WTC11 (cell line): ENCODE data around the gene NSMCE1. TPM values are rescaled to one million over a fixed set of nuclear protein-coding genes. Genes with fewer than 3 reads are reported as not detected.

Source experiments
- ATAC-seq: fragments of 200-7000 bp; cut with Tn5 transposase; 2 replicates; pipeline ENCODE4 v1.10.0; 2021; ENCODE audit warnings: mild to moderate bottlenecking, moderate library complexity
- CTCF ChIA-PET: fragments of 300-600 bp; sonication (Branson Sonifier 250); formaldehyde crosslinking; loops from one replicate; lab custom pipeline; 2021; ENCODE audit warnings: antibody characterized with exemption; lab: Charles Lee
- POLR2A ChIA-PET: fragments of 350-600 bp; sonication (Branson Sonifier 250); formaldehyde crosslinking; loops from one replicate; lab custom pipeline; 2021; ENCODE audit warnings: antibody characterized with exemption; lab: Charles Lee
- DNase-seq: peaks from one replicate; pipeline ENCODE4 v3.0.0; 2021; ENCODE audit warnings: low spot score
- H3K27ac Mint-ChIP-seq: 2 replicates; pipeline ENCODE4 v1.8.0; 2021; ENCODE audit warnings: mixed read lengths
- H3K27me3 Mint-ChIP-seq: 2 replicates; pipeline ENCODE4 v1.8.0; 2021; ENCODE audit warnings: low read depth, mild to moderate bottlenecking, moderate library complexity, mixed read lengths
- H3K36me3 Mint-ChIP-seq: 2 replicates; pipeline ENCODE4 v1.8.0; 2021; ENCODE audit warnings: mixed read lengths
- H3K4me1 Mint-ChIP-seq: 2 replicates; pipeline ENCODE4 v1.8.0; 2022; ENCODE audit warnings: mixed read lengths
- H3K4me3 Mint-ChIP-seq: 2 replicates; pipeline ENCODE4 v1.8.0; 2021; ENCODE audit warnings: mild to moderate bottlenecking, moderate library complexity, mixed read lengths
- H3K9me3 Mint-ChIP-seq: 2 replicates; pipeline ENCODE4 v1.8.0; 2021; ENCODE audit warnings: mixed read lengths
- CBFB ChIP-seq: sonication (generic); formaldehyde crosslinking; IDR thresholded peaks from 2 replicates; pipeline ENCODE4 v1.8.1; 2022; ENCODE audit warnings: mild to moderate bottlenecking, low read depth, missing genetic modification reagents
- FOXJ3 ChIP-seq: sonication (generic); formaldehyde crosslinking; IDR thresholded peaks from 2 replicates; pipeline ENCODE4 v1.9.0; 2021; ENCODE audit warnings: missing genetic modification reagents, mild to moderate bottlenecking, borderline replicate concordance
- FOXK1 ChIP-seq: sonication (generic); formaldehyde crosslinking; IDR thresholded peaks from 2 replicates; pipeline ENCODE4 v1.8.0; 2022; ENCODE audit warnings: mild to moderate bottlenecking, moderate library complexity, missing genetic modification reagents
- GABPB1 ChIP-seq: sonication (generic); formaldehyde crosslinking; IDR thresholded peaks from 2 replicates; pipeline ENCODE4 v1.8.1; 2023; ENCODE audit warnings: mild to moderate bottlenecking, missing genetic modification reagents
- KAT7 ChIP-seq: sonication (generic); formaldehyde crosslinking; IDR thresholded peaks from 2 replicates; pipeline ENCODE4 v1.8.1; 2023; ENCODE audit warnings: missing genetic modification reagents, mild to moderate bottlenecking, borderline replicate concordance
- NFE2L1 ChIP-seq: sonication (generic); formaldehyde crosslinking; IDR thresholded peaks from 2 replicates; pipeline ENCODE4 v1.8.1; 2023; ENCODE audit warnings: missing genetic modification reagents
- NFYB ChIP-seq: sonication (generic); formaldehyde crosslinking; conservative IDR thresholded peaks from 2 replicates; pipeline ENCODE4 v1.8.0; 2022; ENCODE audit warnings: low read depth, missing genetic modification reagents
- NR2C2 ChIP-seq: sonication (generic); formaldehyde crosslinking; IDR thresholded peaks from 2 replicates; pipeline ENCODE4 v1.8.0; 2022; ENCODE audit warnings: mild to moderate bottlenecking, missing genetic modification reagents
- PRRX2 ChIP-seq: fragments of 250-450 bp; sonication (Bioruptor Pico); IDR thresholded peaks from 2 replicates; pipeline ENCODE4 v1.8.0; 2021; ENCODE audit warnings: mild to moderate bottlenecking
- SMAD4 ChIP-seq: sonication (generic); formaldehyde crosslinking; IDR thresholded peaks from 2 replicates; pipeline ENCODE4 v1.8.0; 2022; ENCODE audit warnings: mild to moderate bottlenecking, missing genetic modification reagents
- SP1 ChIP-seq: sonication (generic); formaldehyde crosslinking; conservative IDR thresholded peaks from 2 replicates; pipeline ENCODE4 v1.8.1; 2022; ENCODE audit warnings: missing genetic modification reagents
- TCF7 ChIP-seq: sonication (generic); formaldehyde crosslinking; IDR thresholded peaks from 2 replicates; pipeline ENCODE4 v1.8.0; 2022; ENCODE audit warnings: mild to moderate bottlenecking, low read depth, missing genetic modification reagents, moderate library complexity
- ZNF263 ChIP-seq: sonication (generic); formaldehyde crosslinking; IDR thresholded peaks from 2 replicates; pipeline ENCODE4 v1.8.1; 2022; ENCODE audit warnings: low read depth, mild to moderate bottlenecking, moderate library complexity, missing genetic modification reagents
- ZNF671 ChIP-seq: fragments of 250-450 bp; sonication (Bioruptor Pico); IDR thresholded peaks from 2 replicates; pipeline ENCODE4 v1.8.0; 2021; ENCODE audit warnings: mild to moderate bottlenecking
- total RNA-seq: library from RNA; stranded (reverse); gene quantifications from 3 replicates; pipeline ENCODE4 v1.2.3, GENCODE V29; 2021
- TF ChIP-seq, protein P1 (sequence below): fragments of 250-450 bp; sonication (Bioruptor Pico); IDR thresholded peaks from 2 replicates; pipeline ENCODE4 v1.8.0; 2021; ENCODE audit warnings: mild to moderate bottlenecking
- TF ChIP-seq, protein P2 (sequence below): sonication (generic); formaldehyde crosslinking; IDR thresholded peaks from 2 replicates; pipeline ENCODE4 v1.8.1; 2022; ENCODE audit warnings: missing genetic modification reagents, borderline replicate concordance
- TF ChIP-seq, protein P3 (sequence below): sonication (generic); formaldehyde crosslinking; IDR thresholded peaks from 2 replicates; pipeline ENCODE4 v1.8.1; 2023; ENCODE audit warnings: mild to moderate bottlenecking, missing genetic modification reagents
- TF ChIP-seq, protein P4 (sequence below): sonication (generic); formaldehyde crosslinking; IDR thresholded peaks from 2 replicates; pipeline ENCODE4 v1.8.1; 2023; ENCODE audit warnings: mild to moderate bottlenecking, missing genetic modification reagents, borderline replicate concordance
- TF ChIP-seq, protein P5 (sequence below): sonication (generic); formaldehyde crosslinking; IDR thresholded peaks from 2 replicates; pipeline ENCODE4 v1.8.1; 2023; ENCODE audit warnings: mild to moderate bottlenecking, moderate library complexity, missing genetic modification reagents

The NSMCE1 gene
- total RNA-seq, 1 experiment from 2014 or later, result 29.4 TPM

DNA sequence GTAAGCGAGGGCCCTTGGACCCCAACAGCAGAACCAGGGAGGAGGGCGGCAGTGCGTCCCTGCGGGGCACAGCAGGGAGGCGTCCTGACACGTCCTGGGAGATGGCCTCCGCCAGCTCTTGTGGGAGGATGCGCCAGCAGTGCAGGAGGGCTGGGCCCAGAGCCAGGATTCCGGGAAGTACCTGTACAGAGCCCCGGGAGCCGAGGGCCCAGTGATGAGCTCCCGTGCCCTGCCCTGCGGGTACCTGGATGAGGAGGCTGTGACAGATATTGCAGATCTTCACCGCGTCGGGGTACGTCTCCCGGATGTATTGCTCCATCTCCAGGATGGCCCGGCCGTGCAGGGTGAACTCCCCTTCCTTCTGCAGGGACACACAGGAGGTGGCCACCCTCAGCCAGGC is 42.1 kb downstream of the NSMCE1 start:
- ATAC-seq (no peak), DNase-seq (no peak)
- Mint-ChIP-seq H3K4me3 (no peak overlapping the region), H3K36me3 (no peaks in the 10 kb centered on the region), H3K27ac (no peak overlapping the region), H3K4me1 (no peaks in the 10 kb centered on the region), H3K27me3 (no peaks in the 10 kb centered on the region), H3K9me3 (no peaks in the 10 kb centered on the region)
- ChIA-PET CTCF (interaction anchor here (0.6 to 3.6 kb wide), 8 partner anchors 9 to 146 kb away, joined by 3 to 28 read pairs (median 7); no protein-coding TSS in a partner anchor), POLR2A (interaction anchor here (0.5 kb wide), 1 partner anchor 92 kb away, joined by 3 read pairs; no protein-coding TSS in a partner anchor)
- no peak for TF ChIP-seq PRRX2
- no peak for TF ChIP-seq ZNF671 (CRISPR knock-in tag)
- TF ChIP-seq TCF7 (CRISPR knock-in tag), result no peak
- TF ChIP-seq NR2C2 (CRISPR knock-in tag), result no peak

DNA sequence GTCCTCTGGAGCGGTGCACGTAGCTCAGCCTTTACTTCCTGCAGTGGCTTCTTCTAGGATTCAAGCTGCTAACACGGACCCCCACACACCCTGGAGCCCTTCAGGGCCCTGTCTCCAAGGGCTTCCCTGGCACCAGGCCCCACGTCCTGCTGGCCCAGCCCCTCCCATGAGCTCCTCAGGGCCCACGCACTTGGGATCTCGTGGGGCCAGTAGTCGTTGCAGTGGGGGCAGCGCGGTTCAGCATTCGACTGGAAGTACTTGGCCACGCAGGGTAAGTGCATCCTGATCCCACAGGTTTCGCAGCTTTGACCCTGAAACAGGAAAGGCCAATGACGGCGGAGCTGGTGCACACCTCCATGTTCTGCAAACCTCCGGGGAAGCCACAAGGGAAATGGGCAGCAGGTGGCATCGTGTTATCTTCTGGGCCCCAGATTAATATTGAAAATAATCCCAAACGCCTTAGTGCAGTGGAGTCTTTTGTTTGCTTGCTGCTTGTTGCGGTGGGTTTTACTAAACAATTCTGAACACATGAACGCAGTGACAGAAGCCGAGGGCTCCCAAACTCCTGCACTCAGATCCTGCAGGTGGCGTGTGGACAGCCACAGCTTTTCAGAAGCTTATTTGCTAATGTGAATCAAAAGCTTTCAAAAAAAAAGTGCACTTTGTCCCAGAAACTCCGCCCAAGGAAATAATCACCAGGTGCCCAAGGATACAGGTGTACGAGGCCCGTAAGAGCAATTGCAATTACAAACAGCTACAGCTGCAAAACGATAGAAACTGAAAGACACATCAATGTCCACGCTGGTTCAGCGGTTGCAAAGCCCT is 42.8 kb downstream of the NSMCE1 start:
- no peaks in the 10 kb centered on the region for H3K36me3 Mint-ChIP-seq
- no peak for TF ChIP-seq SP1
- no peak for TF ChIP-seq FOXJ3 (CRISPR knock-in tag)
- TF ChIP-seq, protein P1, sequence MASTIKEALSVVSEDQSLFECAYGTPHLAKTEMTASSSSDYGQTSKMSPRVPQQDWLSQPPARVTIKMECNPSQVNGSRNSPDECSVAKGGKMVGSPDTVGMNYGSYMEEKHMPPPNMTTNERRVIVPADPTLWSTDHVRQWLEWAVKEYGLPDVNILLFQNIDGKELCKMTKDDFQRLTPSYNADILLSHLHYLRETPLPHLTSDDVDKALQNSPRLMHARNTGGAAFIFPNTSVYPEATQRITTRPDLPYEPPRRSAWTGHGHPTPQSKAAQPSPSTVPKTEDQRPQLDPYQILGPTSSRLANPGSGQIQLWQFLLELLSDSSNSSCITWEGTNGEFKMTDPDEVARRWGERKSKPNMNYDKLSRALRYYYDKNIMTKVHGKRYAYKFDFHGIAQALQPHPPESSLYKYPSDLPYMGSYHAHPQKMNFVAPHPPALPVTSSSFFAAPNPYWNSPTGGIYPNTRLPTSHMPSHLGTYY (CRISPR knock-in tag), result no peak
- no peak for TF ChIP-seq NFYB (CRISPR knock-in tag)
- TF ChIP-seq, protein P2, sequence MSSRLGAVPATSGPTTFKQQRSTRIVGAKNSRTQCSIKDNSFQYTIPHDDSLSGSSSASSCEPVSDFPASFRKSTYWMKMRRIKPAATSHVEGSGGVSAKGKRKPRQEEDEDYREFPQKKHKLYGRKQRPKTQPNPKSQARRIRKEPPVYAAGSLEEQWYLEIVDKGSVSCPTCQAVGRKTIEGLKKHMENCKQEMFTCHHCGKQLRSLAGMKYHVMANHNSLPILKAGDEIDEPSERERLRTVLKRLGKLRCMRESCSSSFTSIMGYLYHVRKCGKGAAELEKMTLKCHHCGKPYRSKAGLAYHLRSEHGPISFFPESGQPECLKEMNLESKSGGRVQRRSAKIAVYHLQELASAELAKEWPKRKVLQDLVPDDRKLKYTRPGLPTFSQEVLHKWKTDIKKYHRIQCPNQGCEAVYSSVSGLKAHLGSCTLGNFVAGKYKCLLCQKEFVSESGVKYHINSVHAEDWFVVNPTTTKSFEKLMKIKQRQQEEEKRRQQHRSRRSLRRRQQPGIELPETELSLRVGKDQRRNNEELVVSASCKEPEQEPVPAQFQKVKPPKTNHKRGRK (CRISPR knock-in tag), result no peak
- TF ChIP-seq, protein P3, sequence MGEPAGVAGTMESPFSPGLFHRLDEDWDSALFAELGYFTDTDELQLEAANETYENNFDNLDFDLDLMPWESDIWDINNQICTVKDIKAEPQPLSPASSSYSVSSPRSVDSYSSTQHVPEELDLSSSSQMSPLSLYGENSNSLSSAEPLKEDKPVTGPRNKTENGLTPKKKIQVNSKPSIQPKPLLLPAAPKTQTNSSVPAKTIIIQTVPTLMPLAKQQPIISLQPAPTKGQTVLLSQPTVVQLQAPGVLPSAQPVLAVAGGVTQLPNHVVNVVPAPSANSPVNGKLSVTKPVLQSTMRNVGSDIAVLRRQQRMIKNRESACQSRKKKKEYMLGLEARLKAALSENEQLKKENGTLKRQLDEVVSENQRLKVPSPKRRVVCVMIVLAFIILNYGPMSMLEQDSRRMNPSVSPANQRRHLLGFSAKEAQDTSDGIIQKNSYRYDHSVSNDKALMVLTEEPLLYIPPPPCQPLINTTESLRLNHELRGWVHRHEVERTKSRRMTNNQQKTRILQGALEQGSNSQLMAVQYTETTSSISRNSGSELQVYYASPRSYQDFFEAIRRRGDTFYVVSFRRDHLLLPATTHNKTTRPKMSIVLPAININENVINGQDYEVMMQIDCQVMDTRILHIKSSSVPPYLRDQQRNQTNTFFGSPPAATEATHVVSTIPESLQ (CRISPR knock-in tag), result no peak
- TF ChIP-seq KAT7, result no peak
- no peak for TF ChIP-seq GABPB1 (CRISPR knock-in tag)
- TF ChIP-seq, all 79 proteins: peak for 0
- no peak overlapping the region for H3K4me3 Mint-ChIP-seq
- no peaks in the 10 kb centered on the region for H3K27me3 Mint-ChIP-seq
- ATAC-seq (no peak), DNase-seq (no peak)
- no peaks in the 10 kb centered on the region for H3K9me3 Mint-ChIP-seq
- no peaks in the 10 kb centered on the region for H3K4me1 Mint-ChIP-seq
- H3K27ac Mint-ChIP-seq, result peak overlapping the region; percentile 25; the same call in 1 of the 2 replicates
- ChIA-PET POLR2A (no interaction called here), CTCF (interaction anchor here (0.6 to 3.6 kb wide), 6 partner anchors 10 to 147 kb away, joined by 3 to 28 read pairs (median 16); no protein-coding TSS in a partner anchor)

DNA sequence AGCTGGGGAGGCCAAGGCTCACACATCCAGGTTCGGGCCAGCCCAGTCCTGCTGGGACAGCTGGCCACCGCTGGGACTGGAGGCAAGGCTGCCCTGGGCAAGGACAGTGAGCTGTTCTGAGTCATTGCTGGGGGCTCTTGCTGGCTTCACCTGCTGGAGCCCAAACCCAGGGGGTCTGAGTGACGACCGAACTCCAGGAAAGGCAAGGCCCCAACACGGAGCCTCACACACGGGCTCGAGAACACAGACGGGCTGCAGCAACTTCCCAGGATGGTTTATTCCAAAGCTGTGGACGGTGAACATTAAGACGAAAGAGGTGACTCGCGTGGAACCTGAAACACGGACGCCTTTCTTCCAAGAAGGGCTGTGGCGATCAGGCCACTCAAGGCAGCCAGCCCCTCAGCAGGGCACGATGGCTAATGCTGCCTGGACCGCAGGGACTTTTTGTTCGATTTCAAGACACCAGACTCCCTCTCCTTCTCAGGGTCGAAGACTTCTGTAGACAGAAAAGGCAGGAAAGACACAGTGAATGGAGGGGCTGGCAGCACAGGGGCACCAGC is 43.8 kb downstream of the NSMCE1 start:
- ATAC-seq (no peak), DNase-seq (no peak)
- Mint-ChIP-seq H3K4me1 (no peaks in the 10 kb centered on the region), H3K36me3 (no peaks in the 10 kb centered on the region), H3K4me3 (no peak overlapping the region), H3K27ac (no peak overlapping the region), H3K27me3 (no peaks in the 10 kb centered on the region), H3K9me3 (no peaks in the 10 kb centered on the region)
- ChIA-PET POLR2A (no interaction called here), CTCF (interaction anchor here (0.8 to 3.6 kb wide), 6 partner anchors 11 to 325 kb away, joined by 3 to 28 read pairs (median 16); partner anchors contain the start of genes GTF3C1 and KATNIP)
- TF ChIP-seq, protein P4, sequence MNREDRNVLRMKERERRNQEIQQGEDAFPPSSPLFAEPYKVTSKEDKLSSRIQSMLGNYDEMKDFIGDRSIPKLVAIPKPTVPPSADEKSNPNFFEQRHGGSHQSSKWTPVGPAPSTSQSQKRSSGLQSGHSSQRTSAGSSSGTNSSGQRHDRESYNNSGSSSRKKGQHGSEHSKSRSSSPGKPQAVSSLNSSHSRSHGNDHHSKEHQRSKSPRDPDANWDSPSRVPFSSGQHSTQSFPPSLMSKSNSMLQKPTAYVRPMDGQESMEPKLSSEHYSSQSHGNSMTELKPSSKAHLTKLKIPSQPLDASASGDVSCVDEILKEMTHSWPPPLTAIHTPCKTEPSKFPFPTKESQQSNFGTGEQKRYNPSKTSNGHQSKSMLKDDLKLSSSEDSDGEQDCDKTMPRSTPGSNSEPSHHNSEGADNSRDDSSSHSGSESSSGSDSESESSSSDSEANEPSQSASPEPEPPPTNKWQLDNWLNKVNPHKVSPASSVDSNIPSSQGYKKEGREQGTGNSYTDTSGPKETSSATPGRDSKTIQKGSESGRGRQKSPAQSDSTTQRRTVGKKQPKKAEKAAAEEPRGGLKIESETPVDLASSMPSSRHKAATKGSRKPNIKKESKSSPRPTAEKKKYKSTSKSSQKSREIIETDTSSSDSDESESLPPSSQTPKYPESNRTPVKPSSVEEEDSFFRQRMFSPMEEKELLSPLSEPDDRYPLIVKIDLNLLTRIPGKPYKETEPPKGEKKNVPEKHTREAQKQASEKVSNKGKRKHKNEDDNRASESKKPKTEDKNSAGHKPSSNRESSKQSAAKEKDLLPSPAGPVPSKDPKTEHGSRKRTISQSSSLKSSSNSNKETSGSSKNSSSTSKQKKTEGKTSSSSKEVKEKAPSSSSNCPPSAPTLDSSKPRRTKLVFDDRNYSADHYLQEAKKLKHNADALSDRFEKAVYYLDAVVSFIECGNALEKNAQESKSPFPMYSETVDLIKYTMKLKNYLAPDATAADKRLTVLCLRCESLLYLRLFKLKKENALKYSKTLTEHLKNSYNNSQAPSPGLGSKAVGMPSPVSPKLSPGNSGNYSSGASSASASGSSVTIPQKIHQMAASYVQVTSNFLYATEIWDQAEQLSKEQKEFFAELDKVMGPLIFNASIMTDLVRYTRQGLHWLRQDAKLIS (CRISPR knock-in tag), result no peak
- TF ChIP-seq SMAD4 (no peak), ZNF263 (CRISPR knock-in tag) (no peak), CBFB (CRISPR knock-in tag) (no peak), NR2C2 (CRISPR knock-in tag) (no peak), ZNF671 (CRISPR knock-in tag) (no peak), FOXK1 (no peak), NFE2L1 (CRISPR knock-in tag) (no peak)
- TF ChIP-seq, protein P5, sequence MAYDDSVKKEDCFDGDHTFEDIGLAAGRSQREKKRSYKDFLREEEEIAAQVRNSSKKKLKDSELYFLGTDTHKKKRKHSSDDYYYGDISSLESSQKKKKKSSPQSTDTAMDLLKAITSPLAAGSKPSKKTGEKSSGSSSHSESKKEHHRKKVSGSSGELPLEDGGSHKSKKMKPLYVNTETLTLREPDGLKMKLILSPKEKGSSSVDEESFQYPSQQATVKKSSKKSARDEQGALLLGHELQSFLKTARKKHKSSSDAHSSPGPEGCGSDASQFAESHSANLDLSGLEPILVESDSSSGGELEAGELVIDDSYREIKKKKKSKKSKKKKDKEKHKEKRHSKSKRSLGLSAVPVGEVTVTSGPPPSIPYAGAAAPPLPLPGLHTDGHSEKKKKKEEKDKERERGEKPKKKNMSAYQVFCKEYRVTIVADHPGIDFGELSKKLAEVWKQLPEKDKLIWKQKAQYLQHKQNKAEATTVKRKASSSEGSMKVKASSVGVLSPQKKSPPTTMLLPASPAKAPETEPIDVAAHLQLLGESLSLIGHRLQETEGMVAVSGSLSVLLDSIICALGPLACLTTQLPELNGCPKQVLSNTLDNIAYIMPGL, result no peak
